H9 (cell line): Measurements from ENCODE around the gene NR5A1. TPM values are rescaled to one million over a fixed set of nuclear protein-coding genes. Genes with fewer than 3 reads are reported as not detected.

ENCODE experiments used
- DNase-seq: peaks from one replicate; pipeline ENCODE4 v3.0.0-alpha.2; 2017
- H2AFZ ChIP-seq: one replicate; pipeline ENCODE4 v1.6.1; 2013; ENCODE audit warnings: mild to moderate bottlenecking, low read length, control low read depth, moderate library complexity
- H2AK5ac ChIP-seq: 2 replicates; pipeline ENCODE4 v1.6.1; 2013; ENCODE audit warnings: low read length, control low read depth, mixed read lengths; ENCODE audit not compliant: insufficient read length
- H2BK120ac ChIP-seq: one replicate; pipeline ENCODE4 v1.6.1; 2013; ENCODE audit warnings: low read depth, mild to moderate bottlenecking, low read length, control low read depth, inconsistent platforms; ENCODE audit not compliant: poor library complexity, severe bottlenecking
- H2BK12ac ChIP-seq: 2 replicates; pipeline ENCODE4 v1.6.1; 2013; ENCODE audit warnings: low read length, control low read depth, mixed read lengths, low read depth; ENCODE audit not compliant: insufficient read length
- H2BK15ac ChIP-seq: 2 replicates; pipeline ENCODE4 v1.6.1; 2013; ENCODE audit warnings: low read depth, low read length, control low read depth
- H2BK20ac ChIP-seq: one replicate; pipeline ENCODE4 v1.6.1; 2013; ENCODE audit warnings: low read depth, mild to moderate bottlenecking, low read length, control low read depth, inconsistent platforms; ENCODE audit not compliant: poor library complexity, severe bottlenecking
- H2BK5ac ChIP-seq: 2 replicates; pipeline ENCODE4 v1.6.1; 2013; ENCODE audit warnings: low read length, control low read depth, mixed read lengths; ENCODE audit not compliant: insufficient read length
- H3K14ac ChIP-seq: 2 replicates; pipeline ENCODE4 v1.6.1; 2013; ENCODE audit warnings: low read length, control low read depth; ENCODE audit not compliant: insufficient read depth
- H3K18ac ChIP-seq: 2 replicates; pipeline ENCODE4 v1.6.1; 2013; ENCODE audit warnings: low read depth, mild to moderate bottlenecking, mixed read lengths, low read length, control low read depth; ENCODE audit not compliant: insufficient read length
- H3K23ac ChIP-seq: 2 replicates; pipeline ENCODE4 v1.6.1; 2013; ENCODE audit warnings: low read length, control low read depth, mixed read lengths, low read depth; ENCODE audit not compliant: insufficient read length
- H3K23me2 ChIP-seq: 2 replicates; pipeline ENCODE4 v1.6.1; 2013; ENCODE audit warnings: low read depth, mild to moderate bottlenecking, mixed read lengths, low read length, control low read depth; ENCODE audit not compliant: insufficient read length, poor library complexity, severe bottlenecking
- H3K27ac ChIP-seq: 2 replicates; pipeline ENCODE4 v1.5.1; 2013; ENCODE audit warnings: low read length, control low read depth, mixed read lengths, low read depth; ENCODE audit not compliant: insufficient read length
- H3K27me3 ChIP-seq: 2 replicates; pipeline ENCODE4 v1.6.1; 2013; ENCODE audit warnings: low read length, control low read depth, inconsistent platforms; ENCODE audit not compliant: insufficient read depth
- H3K4ac ChIP-seq: 2 replicates; pipeline ENCODE4 v1.6.1; 2013; ENCODE audit warnings: low read depth, mild to moderate bottlenecking, control low read depth, inconsistent platforms, low read length, moderate library complexity
- H3K4me1 ChIP-seq: 2 replicates; pipeline ENCODE4 v1.6.1; 2013; ENCODE audit warnings: low read length, control low read depth, inconsistent platforms; ENCODE audit not compliant: insufficient read depth
- H3K4me2 ChIP-seq: 2 replicates; pipeline ENCODE4 v1.6.1; 2013; ENCODE audit warnings: low read length, control low read depth, mixed read lengths; ENCODE audit not compliant: insufficient read length, insufficient read depth
- H3K56ac ChIP-seq: 2 replicates; pipeline ENCODE4 v1.6.1; 2013; ENCODE audit warnings: low read depth, mild to moderate bottlenecking, mixed read lengths, low read length, control low read depth; ENCODE audit not compliant: insufficient read length
- H3K79me1 ChIP-seq: 2 replicates; pipeline ENCODE4 v1.6.1; 2013; ENCODE audit warnings: low read depth, mild to moderate bottlenecking, moderate library complexity, low read length, control low read depth, inconsistent platforms; ENCODE audit not compliant: insufficient read depth, poor library complexity, severe bottlenecking
- H3K79me2 ChIP-seq: 2 replicates; pipeline ENCODE4 v1.6.1; 2013; ENCODE audit warnings: low read length, control low read depth, inconsistent platforms; ENCODE audit not compliant: insufficient read depth
- H3K9ac ChIP-seq: 2 replicates; pipeline ENCODE4 v1.6.1; 2013; ENCODE audit warnings: low read length, control low read depth, mixed read lengths; ENCODE audit not compliant: insufficient read length; ENCODE audit errors: extremely low read depth
- H3K9me3 ChIP-seq: one replicate; pipeline ENCODE4 v1.6.1; 2013; ENCODE audit warnings: low read depth, low read length, inconsistent platforms; ENCODE audit not compliant: control insufficient read depth
- H3T11ph ChIP-seq: one replicate; pipeline ENCODE4 v1.6.1; 2013; ENCODE audit warnings: mild to moderate bottlenecking, low read length, control low read depth, inconsistent platforms
- H4K20me1 ChIP-seq: one replicate; pipeline ENCODE4 v1.6.1; 2013; ENCODE audit not compliant: control insufficient read depth, insufficient read length, insufficient read depth
- H4K5ac ChIP-seq: 2 replicates; pipeline ENCODE4 v1.6.1; 2013; ENCODE audit warnings: low read depth, mild to moderate bottlenecking, mixed read lengths, low read length, control low read depth; ENCODE audit not compliant: insufficient read length
- H4K8ac ChIP-seq: replicated peaks from 2 replicates; pipeline ENCODE4 v1.6.1; 2013; ENCODE audit warnings: low read length, control low read depth, mixed read lengths, low read depth; ENCODE audit not compliant: insufficient read length
- H4K91ac ChIP-seq: 2 replicates; pipeline ENCODE4 v1.6.1; 2013; ENCODE audit warnings: low read depth, mild to moderate bottlenecking, moderate library complexity, mixed read lengths, low read length, control low read depth; ENCODE audit not compliant: insufficient read length
- H3K27ac Mint-ChIP-seq, 3 experiments: 2 replicates in 2 of 3; 3 replicates in 1 of 3; pipeline ENCODE4 v1.8.0; 2020 to 2021; ENCODE audit warnings: mixed read lengths in 3 of 3, mild to moderate bottlenecking in 1 of 3, moderate library complexity in 1 of 3
- H3K27me3 Mint-ChIP-seq: 2 replicates; pipeline ENCODE4 v1.8.0; 2021; ENCODE audit warnings: low read depth, mild to moderate bottlenecking, moderate library complexity, mixed read lengths
- H3K36me3 Mint-ChIP-seq, 3 experiments: 2 replicates in 2 of 3; 3 replicates in 1 of 3; pipeline ENCODE4 v1.8.0; 2020 to 2021; ENCODE audit warnings: low read depth in 3 of 3, mixed read lengths in 3 of 3; ENCODE audit not compliant: insufficient read depth in 1 of 3
- H3K4me1 Mint-ChIP-seq, 2 experiments: 2 replicates each; pipeline ENCODE4 v1.8.0; 2020; ENCODE audit warnings: mixed read lengths in 2 of 2
- H3K4me3 Mint-ChIP-seq, 2 experiments: 2 replicates in 1 of 2; 3 replicates in 1 of 2; pipeline ENCODE4 v1.8.0; 2020 to 2021; ENCODE audit warnings: mild to moderate bottlenecking in 2 of 2, mixed read lengths in 2 of 2, moderate library complexity in 1 of 2
- H3K9me3 Mint-ChIP-seq, 2 experiments: 2 replicates in 1 of 2; 3 replicates in 1 of 2; pipeline ENCODE4 v1.8.0; 2020; ENCODE audit warnings: mild to moderate bottlenecking in 2 of 2, mixed read lengths in 2 of 2, moderate library complexity in 1 of 2
- CTCF ChIP-seq: fragments of 200-600 bp; sonication (generic); conservative IDR thresholded peaks from 3 replicates; pipeline ENCODE4 v1.8.0; 2021; ENCODE audit warnings: antibody characterized with exemption, mild to moderate bottlenecking
- WGBS: extraction: QIAGEN DNeasy Blood & Tissue Kit; methylation state at CpG from one replicate; pipeline ENCODE4 v1.1.7; 2013; ENCODE audit warnings: missing lambda C conversion rate, low lambda C conversion rate, mixed read lengths; ENCODE audit not compliant: insufficient read length; ENCODE audit errors: extremely low coverage; 5-methylcytosine and 5-hydroxymethylcytosine counted together
- total RNA-seq: library from RNA; stranded (reverse); gene quantifications from 2 replicates; pipeline ENCODE4 v1.2.1, GENCODE V29; 2021

Gene NR5A1
- total RNA-seq, 1 experiment from 2014 or later: 0.37 TPM

GRCh38 chr9:124443625-124444024, 63.6 kb downstream of the NR5A1 start:
- Mint-ChIP-seq H3K4me3 (no peak overlapping the region), H3K27ac (no peak overlapping the region), H3K36me3 (no peaks in the 10 kb centered on the region), H3K4me1 (peaks cover 3 to 5% of the 10 kb centered on the region in 2 experiments; a peak in 3 of 4 replicates), H3K9me3 (peaks cover 0 to 2% of the 10 kb centered on the region in 2 experiments; a peak in 2 of 5 replicates), H3K27me3 (peaks cover 21% of the 10 kb centered on the region; the same call in 1 of the 2 replicates)
- Histone ChIP-seq H2AK5ac (no peak overlapping the region), H3K79me2 (no peaks in the 10 kb centered on the region), H4K5ac (no peak overlapping the region), H3K18ac (no peak overlapping the region), H3K4ac (no peak overlapping the region), H4K91ac (no peak overlapping the region), H2BK20ac (no peak overlapping the region), H3K9me3 (no peaks in the 10 kb centered on the region), H4K20me1 (no peaks in the 10 kb centered on the region), H3K4me2 (no peak overlapping the region), H3K27ac (no peak overlapping the region), H3K23me2 (no peaks in the 10 kb centered on the region), H2BK5ac (no peak overlapping the region), H3K56ac (no peak overlapping the region), H3K9ac (no peak overlapping the region), H3K14ac (no peak overlapping the region), H3K27me3 (no peaks in the 10 kb centered on the region), H3K4me1 (no peaks in the 10 kb centered on the region), H2AFZ (no peak overlapping the region), H3T11ph (no peak overlapping the region), H3K79me1 (no peaks in the 10 kb centered on the region), H2BK120ac (no peak overlapping the region), H2BK15ac (no peak overlapping the region), H4K8ac (no peak overlapping the region), H3K23ac (no peak overlapping the region), H2BK12ac (no peak overlapping the region)
- no peak for DNase-seq
- TF ChIP-seq CTCF: no peak
- no CpG with 5 or more reads among the region's 2 CpGs for WGBS
